GM23338 (cell line): Measurements from ENCODE around the gene SLC27A3. TPM values are rescaled to one million over a fixed set of nuclear protein-coding genes. Genes with fewer than 3 reads are reported as not detected.
A peak's percentile ranks its signal among the peaks of the same experiment; 100 is the strongest.

Experiments used
- ATAC-seq: fragments of 200-7000 bp; cut with Tn5 transposase; 3 replicates; pipeline ENCODE4 v1.9.1; 2020
- DNase-seq: peaks from one replicate; pipeline ENCODE4 v3.0.0-alpha.2; 2015; ENCODE audit warnings: low spot score
- H2AFZ ChIP-seq: fragments of 200-600 bp; sonication (generic); 2 replicates; pipeline ENCODE4 v1.8.0; 2016; ENCODE audit warnings: antibody characterized with exemption, mild to moderate bottlenecking, moderate library complexity
- H3F3A ChIP-seq: fragments of 200-600 bp; sonication (generic); replicated peaks from 2 replicates; pipeline ENCODE4 v1.8.0; 2017; ENCODE audit warnings: antibody characterized with exemption, mixed run types, low read depth
- H3K27ac ChIP-seq: fragments of 200-600 bp; sonication (generic); 2 replicates; pipeline ENCODE4 v1.6.1; 2016; ENCODE audit warnings: low read depth
- H3K27me3 ChIP-seq: fragments of 200-600 bp; sonication (generic); 2 replicates; pipeline ENCODE4 v1.8.0; 2016; ENCODE audit warnings: mild to moderate bottlenecking, mixed run types, moderate library complexity; ENCODE audit not compliant: insufficient read depth
- H3K36me3 ChIP-seq: fragments of 200-600 bp; sonication (generic); 2 replicates; pipeline ENCODE4 v1.8.0; 2016; ENCODE audit warnings: mild to moderate bottlenecking; ENCODE audit not compliant: insufficient read depth
- H3K4me1 ChIP-seq: fragments of 200-600 bp; sonication (generic); 2 replicates; pipeline ENCODE4 v1.8.0; 2016; ENCODE audit warnings: mild to moderate bottlenecking, moderate library complexity; ENCODE audit not compliant: insufficient read depth
- H3K4me2 ChIP-seq: fragments of 200-600 bp; sonication (generic); 2 replicates; pipeline ENCODE4 v1.7.1; 2017; ENCODE audit warnings: mixed run types
- H3K4me3 ChIP-seq: fragments of 200-600 bp; sonication (generic); 2 replicates; pipeline ENCODE4 v1.6.1; 2016; ENCODE audit warnings: mixed run types
- H3K79me2 ChIP-seq: fragments of 200-600 bp; sonication (generic); replicated peaks from 2 replicates; pipeline ENCODE4 v1.8.0; 2017; ENCODE audit warnings: mild to moderate bottlenecking; ENCODE audit not compliant: insufficient read depth
- H3K9me2 ChIP-seq: fragments of 200-600 bp; sonication (generic); 2 replicates; pipeline ENCODE4 v1.8.0; 2017; ENCODE audit not compliant: insufficient read depth
- H4K20me1 ChIP-seq: fragments of 200-600 bp; sonication (generic); replicated peaks from 2 replicates; pipeline ENCODE4 v1.8.0; 2017; ENCODE audit warnings: mild to moderate bottlenecking; ENCODE audit not compliant: insufficient read depth
- H3K27ac Mint-ChIP-seq: 2 replicates; pipeline ENCODE4 v1.8.0; 2020; ENCODE audit warnings: inconsistent platforms, mild to moderate bottlenecking, moderate library complexity, mixed read lengths
- H3K27me3 Mint-ChIP-seq: 3 replicates; pipeline ENCODE4 v1.8.0; 2022; ENCODE audit warnings: low read depth, mild to moderate bottlenecking, moderate library complexity, mixed read lengths, inconsistent platforms; ENCODE audit not compliant: insufficient read depth, poor library complexity
- H3K36me3 Mint-ChIP-seq: 3 replicates; pipeline ENCODE4 v1.8.0; 2021; ENCODE audit warnings: low read depth, mild to moderate bottlenecking, inconsistent platforms, moderate library complexity, mixed read lengths
- H3K4me1 Mint-ChIP-seq: 3 replicates; pipeline ENCODE4 v1.8.0; 2020; ENCODE audit warnings: mild to moderate bottlenecking, inconsistent platforms, mixed read lengths
- H3K4me3 Mint-ChIP-seq: 3 replicates; pipeline ENCODE4 v1.8.0; 2021; ENCODE audit warnings: moderate library complexity, mild to moderate bottlenecking, inconsistent platforms, mixed read lengths
- H3K9me3 Mint-ChIP-seq: 3 replicates; pipeline ENCODE4 v1.8.0; 2020; ENCODE audit warnings: moderate library complexity, mild to moderate bottlenecking, inconsistent platforms, mixed read lengths
- JUNB ChIP-seq: IDR thresholded peaks from one replicate; pipeline ENCODE4 v1.6.1; 2016; ENCODE audit warnings: antibody characterized with exemption; ENCODE audit not compliant: unreplicated experiment
- REST ChIP-seq: IDR thresholded peaks from one replicate; pipeline ENCODE4 v1.6.1; 2018; ENCODE audit warnings: antibody characterized with exemption; ENCODE audit not compliant: unreplicated experiment
- ZNF331 ChIP-seq: fragments of 250-450 bp; sonication (Bioruptor Pico); IDR thresholded peaks from 2 replicates; pipeline ENCODE4 v1.5.0; 2020; ENCODE audit warnings: low read depth, mild to moderate bottlenecking, moderate library complexity
- polyA plus RNA-seq: library from polyadenylated mRNA; unstranded; fragments of >200 nt; fragmentation: Nextera tagmentation; extraction: Ambion mirVana; gene quantifications from 2 replicates; pipeline ENCODE4 v1.2.1, GENCODE V29; 2016
- total RNA-seq: library from RNA; depleted of rRNA; stranded (reverse); fragments of >200 nt; shearing (Covaris generic); gene quantifications from 2 replicates; pipeline ENCODE4 v1.2.3, GENCODE V29; 2014
- TF ChIP-seq, protein P1 (sequence below): IDR thresholded peaks from 2 replicates; pipeline ENCODE4 v1.6.1; 2016; ENCODE audit warnings: antibody characterized with exemption

SLC27A3 gene
- total and polyA plus RNA-seq, 2 experiments from 2014 or later, result 24.2 to 26.3 TPM

- H2AFZ ChIP-seq, result no peak overlapping the region
- H3K4me1 ChIP-seq, result peaks cover 7% of the 10 kb centered on the region; the same call in 1 of the 2 replicates
- H3K4me3 ChIP-seq, result no peak overlapping the region
- H4K20me1 ChIP-seq, result no peaks in the 10 kb centered on the region
- no peak overlapping the region for H3K4me2 ChIP-seq
- Mint-ChIP-seq H3K9me3 (no peaks in the 10 kb centered on the region), H3K27me3 (peaks cover 8% of the 10 kb centered on the region), H3K4me3 (no peak overlapping the region; the same call in 2 of the 3 replicates), H3K4me1 (peaks cover 19% of the 10 kb centered on the region), H3K36me3 (peaks cover 5% of the 10 kb centered on the region; the same call in 1 of the 3 replicates), H3K27ac (peak overlapping the region; percentile 3; the same call in 1 of the 2 replicates)
- H3F3A ChIP-seq, result 0 out of 2 replicates have a peak, but pooled peaks cover 5% of the 10 kb centered on the region
- H3K79me2 ChIP-seq, result no peaks in the 10 kb centered on the region
- no peak overlapping the region for H3K27ac ChIP-seq
- DNase-seq (no peak), ATAC-seq (no peak)
- H3K9me2 ChIP-seq, result no peaks in the 10 kb centered on the region
- H3K36me3 ChIP-seq, result no peaks in the 10 kb centered on the region
- no peaks in the 10 kb centered on the region for H3K27me3 ChIP-seq
- TF ChIP-seq ZNF331 (CRISPR knock-in tag), result no peak
- no peak for TF ChIP-seq JUNB
These were observed 26.8 kb downstream of the SLC27A3 start for GRCh38 chr1:153801786-153802697.

DNA sequence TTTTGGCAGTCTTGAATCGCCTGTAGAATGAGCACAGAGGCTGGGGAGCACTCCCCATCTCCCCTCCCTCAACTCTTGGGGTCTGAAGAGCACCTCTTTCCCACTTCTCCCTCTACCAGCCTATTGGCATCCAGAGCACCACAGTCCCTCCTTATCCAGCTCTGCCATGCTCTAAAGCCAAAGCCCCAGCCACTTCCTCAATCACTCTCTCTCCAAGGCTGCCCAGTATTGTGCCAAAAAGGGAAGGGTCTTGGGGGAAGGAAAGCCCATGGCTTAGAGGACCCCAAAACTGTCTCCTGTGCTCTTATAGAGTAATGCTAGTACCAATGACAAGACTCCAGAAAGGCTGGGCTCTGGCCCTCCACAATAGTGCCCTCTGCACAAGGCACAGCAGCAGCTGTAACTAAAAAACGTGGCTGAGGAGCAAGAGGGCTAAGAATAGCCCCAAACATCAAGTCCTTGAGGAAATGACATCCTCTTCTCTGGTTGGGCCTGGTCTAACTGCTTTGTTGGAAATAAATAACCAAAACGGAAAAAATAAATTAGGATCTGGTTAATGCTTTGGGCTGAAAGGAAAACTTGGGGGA is 28.4 kb downstream of the SLC27A3 start:
- H3K27ac Mint-ChIP-seq, result no peak overlapping the region
- no peak for TF ChIP-seq REST
- TF ChIP-seq, protein P1, sequence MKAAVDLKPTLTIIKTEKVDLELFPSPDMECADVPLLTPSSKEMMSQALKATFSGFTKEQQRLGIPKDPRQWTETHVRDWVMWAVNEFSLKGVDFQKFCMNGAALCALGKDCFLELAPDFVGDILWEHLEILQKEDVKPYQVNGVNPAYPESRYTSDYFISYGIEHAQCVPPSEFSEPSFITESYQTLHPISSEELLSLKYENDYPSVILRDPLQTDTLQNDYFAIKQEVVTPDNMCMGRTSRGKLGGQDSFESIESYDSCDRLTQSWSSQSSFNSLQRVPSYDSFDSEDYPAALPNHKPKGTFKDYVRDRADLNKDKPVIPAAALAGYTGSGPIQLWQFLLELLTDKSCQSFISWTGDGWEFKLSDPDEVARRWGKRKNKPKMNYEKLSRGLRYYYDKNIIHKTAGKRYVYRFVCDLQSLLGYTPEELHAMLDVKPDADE, result no peak
- H3K4me2 ChIP-seq, result no peak overlapping the region
- no peaks in the 10 kb centered on the region; the same call in 1 of the 2 replicates for H4K20me1 ChIP-seq
- H3K36me3 Mint-ChIP-seq, result peaks cover 9% of the 10 kb centered on the region; the same call in 1 of the 3 replicates
- H3K27ac ChIP-seq, result no peak overlapping the region
- no peak overlapping the region for H3K4me3 Mint-ChIP-seq
- peaks cover 5% of the 10 kb centered on the region for H3K27me3 Mint-ChIP-seq
- H3K79me2 ChIP-seq, result no peaks in the 10 kb centered on the region
- H3K4me1 Mint-ChIP-seq, result peaks cover 12% of the 10 kb centered on the region
- 0 out of 2 replicates have a peak, but pooled peaks cover under 1% of the 10 kb centered on the region for H3F3A ChIP-seq
- DNase-seq (no peak), ATAC-seq (no peak)
- H3K27me3 ChIP-seq, result no peaks in the 10 kb centered on the region
- H3K36me3 ChIP-seq, result no peaks in the 10 kb centered on the region; the same call in 1 of the 2 replicates
- H3K9me3 Mint-ChIP-seq, result no peaks in the 10 kb centered on the region
- H3K4me3 ChIP-seq, result no peak overlapping the region
- H3K9me2 ChIP-seq, result no peaks in the 10 kb centered on the region
- peaks cover 7% of the 10 kb centered on the region; the same call in 1 of the 2 replicates for H3K4me1 ChIP-seq
- H2AFZ ChIP-seq, result no peak overlapping the region
